Progenitor cell of endocrine pancreas (in vitro differentiated cells): Measurements from ENCODE around the gene MCMBP. TPM values are rescaled to one million over a fixed set of nuclear protein-coding genes. Genes with fewer than 3 reads are reported as not detected.

Source experiments
- DNase-seq: peaks from one replicate; pipeline ENCODE4 v3.0.0; 2021; ENCODE audit warnings: low spot score; ENCODE audit not compliant: unreplicated experiment
- H3K27ac Mint-ChIP-seq: 2 replicates; pipeline ENCODE4 v1.8.0; 2021; ENCODE audit warnings: mild to moderate bottlenecking, moderate library complexity, mixed read lengths
- H3K27me3 Mint-ChIP-seq: 2 replicates; pipeline ENCODE4 v1.8.0; 2021; ENCODE audit warnings: mixed read lengths
- H3K36me3 Mint-ChIP-seq: 2 replicates; pipeline ENCODE4 v1.8.0; 2022; ENCODE audit warnings: mixed read lengths; ENCODE audit not compliant: insufficient read depth
- H3K4me1 Mint-ChIP-seq: 2 replicates; pipeline ENCODE4 v1.8.0; 2021; ENCODE audit warnings: low read depth, mixed read lengths
- H3K4me3 Mint-ChIP-seq: 2 replicates; pipeline ENCODE4 v1.8.0; 2021; ENCODE audit warnings: low read depth, mild to moderate bottlenecking, moderate library complexity, mixed read lengths
- H3K9me3 Mint-ChIP-seq: 2 replicates; pipeline ENCODE4 v1.8.0; 2021; ENCODE audit warnings: low read depth, mixed read lengths
- total RNA-seq: library from RNA; stranded (reverse); gene quantifications from 2 replicates; pipeline ENCODE4 v1.2.1, GENCODE V29; 2021
- TF ChIP-seq, protein P1 (sequence below): fragments of 200-600 bp; sonication (generic); IDR thresholded peaks from one replicate; pipeline ENCODE4 v1.5.0; 2021; ENCODE audit warnings: antibody characterized with exemption, mild to moderate bottlenecking; ENCODE audit not compliant: unreplicated experiment

MCMBP gene
- total RNA-seq, 1 donor from 2014 or later: 44.9 TPM

GRCh38 chr10:119859420-119860258 is 13.0 kb downstream of the MCMBP start:
- Mint-ChIP-seq H3K27me3 (no peaks in the 10 kb centered on the region), H3K9me3 (peaks cover 7% of the 10 kb centered on the region), H3K36me3 (peaks cover 14% of the 10 kb centered on the region), H3K4me1 (peaks cover 6% of the 10 kb centered on the region), H3K4me3 (no peak overlapping the region), H3K27ac (no peak overlapping the region)
- TF ChIP-seq, protein P1, sequence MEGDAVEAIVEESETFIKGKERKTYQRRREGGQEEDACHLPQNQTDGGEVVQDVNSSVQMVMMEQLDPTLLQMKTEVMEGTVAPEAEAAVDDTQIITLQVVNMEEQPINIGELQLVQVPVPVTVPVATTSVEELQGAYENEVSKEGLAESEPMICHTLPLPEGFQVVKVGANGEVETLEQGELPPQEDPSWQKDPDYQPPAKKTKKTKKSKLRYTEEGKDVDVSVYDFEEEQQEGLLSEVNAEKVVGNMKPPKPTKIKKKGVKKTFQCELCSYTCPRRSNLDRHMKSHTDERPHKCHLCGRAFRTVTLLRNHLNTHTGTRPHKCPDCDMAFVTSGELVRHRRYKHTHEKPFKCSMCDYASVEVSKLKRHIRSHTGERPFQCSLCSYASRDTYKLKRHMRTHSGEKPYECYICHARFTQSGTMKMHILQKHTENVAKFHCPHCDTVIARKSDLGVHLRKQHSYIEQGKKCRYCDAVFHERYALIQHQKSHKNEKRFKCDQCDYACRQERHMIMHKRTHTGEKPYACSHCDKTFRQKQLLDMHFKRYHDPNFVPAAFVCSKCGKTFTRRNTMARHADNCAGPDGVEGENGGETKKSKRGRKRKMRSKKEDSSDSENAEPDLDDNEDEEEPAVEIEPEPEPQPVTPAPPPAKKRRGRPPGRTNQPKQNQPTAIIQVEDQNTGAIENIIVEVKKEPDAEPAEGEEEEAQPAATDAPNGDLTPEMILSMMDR: peak; percentile 75
- no peak for DNase-seq

DNA sequence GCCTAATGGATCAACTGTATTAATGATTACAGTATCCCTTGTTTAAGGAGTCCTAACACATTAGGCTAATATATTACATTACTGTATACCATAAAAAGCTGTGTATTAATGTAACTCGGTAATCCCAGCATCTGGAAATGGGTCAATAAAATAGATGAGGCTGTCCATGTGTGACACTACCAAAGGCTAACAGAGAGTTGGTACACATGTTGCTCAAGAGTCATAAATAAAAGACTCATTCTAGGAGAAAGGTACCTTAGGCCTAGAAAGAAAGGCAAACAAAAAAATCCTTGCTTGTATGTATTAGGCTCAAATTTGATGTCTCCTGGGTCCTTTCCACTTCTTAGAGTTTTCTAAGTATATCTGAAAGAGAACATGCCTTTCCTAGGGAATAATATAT is 14.6 kb downstream of the MCMBP start:
- DNase-seq: no peak
- TF ChIP-seq, protein P1: no peak
- Mint-ChIP-seq H3K36me3 (peaks cover 7% of the 10 kb centered on the region), H3K4me1 (peaks cover 2% of the 10 kb centered on the region), H3K9me3 (no peaks in the 10 kb centered on the region), H3K4me3 (no peak overlapping the region), H3K27me3 (no peaks in the 10 kb centered on the region), H3K27ac (no peak overlapping the region)

DNA sequence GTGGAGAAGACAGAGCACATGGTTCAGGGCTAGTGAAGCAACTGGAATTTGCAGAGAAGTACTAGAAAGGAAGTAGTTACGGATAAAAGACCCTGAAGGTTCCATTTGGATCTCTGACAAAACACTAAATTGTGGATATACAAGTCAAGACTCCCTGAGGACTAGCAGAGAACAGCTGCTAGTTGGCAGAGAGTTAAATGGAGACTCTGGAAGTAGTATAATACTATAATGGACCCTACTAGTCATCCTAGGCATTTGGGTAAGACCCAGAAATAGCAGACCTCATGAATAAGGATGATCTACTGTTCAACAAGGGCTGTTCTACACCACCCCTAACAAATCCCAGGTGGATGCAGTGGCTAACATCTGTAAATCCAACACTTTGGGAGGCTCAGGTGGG is 19.1 kb downstream of the MCMBP start:
- no peak overlapping the region for H3K27ac Mint-ChIP-seq
- peaks cover 13% of the 10 kb centered on the region for H3K36me3 Mint-ChIP-seq
- no peaks in the 10 kb centered on the region for H3K4me1 Mint-ChIP-seq
- TF ChIP-seq, protein P1: no peak
- DNase-seq: no peak
- H3K4me3 Mint-ChIP-seq: no peak overlapping the region
- no peaks in the 10 kb centered on the region for H3K27me3 Mint-ChIP-seq
- H3K9me3 Mint-ChIP-seq: no peaks in the 10 kb centered on the region

GRCh38 chr10:119852822-119853221 is 19.8 kb downstream of the MCMBP start:
- TF ChIP-seq, protein P1: no peak

GRCh38 chr10:119852277-119852676 is 20.4 kb downstream of the MCMBP start:
- peaks cover 13% of the 10 kb centered on the region for H3K36me3 Mint-ChIP-seq
- TF ChIP-seq, protein P1: no peak
- no peaks in the 10 kb centered on the region for H3K4me1 Mint-ChIP-seq
- DNase-seq: no peak
- H3K4me3 Mint-ChIP-seq: no peak overlapping the region
- no peak overlapping the region for H3K27ac Mint-ChIP-seq
- H3K9me3 Mint-ChIP-seq: no peaks in the 10 kb centered on the region
- H3K27me3 Mint-ChIP-seq: no peaks in the 10 kb centered on the region

More at GRCh38 chr10:119852822-119853221, 19.8 kb downstream of the MCMBP start:
- H3K36me3 Mint-ChIP-seq: peaks cover 15% of the 10 kb centered on the region
- no peak overlapping the region for H3K4me3 Mint-ChIP-seq
- no peaks in the 10 kb centered on the region for H3K9me3 Mint-ChIP-seq
- no peaks in the 10 kb centered on the region for H3K4me1 Mint-ChIP-seq
- no peaks in the 10 kb centered on the region for H3K27me3 Mint-ChIP-seq
- no peak overlapping the region for H3K27ac Mint-ChIP-seq
- no peak for DNase-seq
